HG03139 (cell line): ENCODE measurements around the gene ATP13A1.
"Not testable (repeated sequence)": the region's sequence is repeated elsewhere in the genome, so short reads cannot be mapped to it uniquely, and the experiment has no call there.

Experiments used
- ATAC-seq: cut with Tn5 transposase; IDR thresholded peaks from one replicate; pipeline ENCODE4 v1.9.1; 2021; ENCODE audit not compliant: unreplicated experiment

The ATP13A1 gene

GRCh38 chr19:19665420-19665948 lies 2.0 kb upstream of the ATP13A1 start:
- ATAC-seq, result not testable (repeated sequence)

GRCh38 chr19:19662871-19663255 lies 613 bp downstream of the ATP13A1 start:
- ATAC-seq, result no peak

GRCh38 chr19:19662344-19662743 lies 1.1 kb downstream of the ATP13A1 start:
- ATAC-seq, result no peak

GRCh38 chr19:19661675-19662251 lies 1.7 kb downstream of the ATP13A1 start:
- peak; percentile 32 for ATAC-seq

GRCh38 chr19:19661141-19661674 lies 2.3 kb downstream of the ATP13A1 start:
- ATAC-seq, result no peak

- no peak for ATAC-seq
These were observed 3.7 kb downstream of the ATP13A1 start for GRCh38 chr19:19659646-19660245.

DNA sequence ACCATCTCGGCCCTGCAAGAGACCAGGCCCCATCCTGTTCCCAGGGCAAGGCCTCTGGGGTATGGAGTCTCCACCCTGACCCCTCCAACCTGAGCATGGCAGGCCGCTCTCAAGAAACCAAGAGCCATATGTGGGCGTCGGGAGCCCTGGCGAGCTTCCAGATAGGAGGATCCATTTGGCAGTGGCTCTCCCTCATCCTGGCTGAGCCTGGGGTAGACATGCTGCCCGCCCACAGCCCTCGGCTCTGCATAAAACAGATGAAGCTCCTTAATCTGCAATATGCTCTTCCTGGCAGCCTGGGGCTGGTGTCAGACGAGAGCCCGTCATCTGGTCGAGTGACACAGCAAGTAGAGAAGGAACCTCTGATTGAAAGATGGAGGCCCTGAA lies 6.1 kb downstream of the ATP13A1 start:
- no peak for ATAC-seq

DNA sequence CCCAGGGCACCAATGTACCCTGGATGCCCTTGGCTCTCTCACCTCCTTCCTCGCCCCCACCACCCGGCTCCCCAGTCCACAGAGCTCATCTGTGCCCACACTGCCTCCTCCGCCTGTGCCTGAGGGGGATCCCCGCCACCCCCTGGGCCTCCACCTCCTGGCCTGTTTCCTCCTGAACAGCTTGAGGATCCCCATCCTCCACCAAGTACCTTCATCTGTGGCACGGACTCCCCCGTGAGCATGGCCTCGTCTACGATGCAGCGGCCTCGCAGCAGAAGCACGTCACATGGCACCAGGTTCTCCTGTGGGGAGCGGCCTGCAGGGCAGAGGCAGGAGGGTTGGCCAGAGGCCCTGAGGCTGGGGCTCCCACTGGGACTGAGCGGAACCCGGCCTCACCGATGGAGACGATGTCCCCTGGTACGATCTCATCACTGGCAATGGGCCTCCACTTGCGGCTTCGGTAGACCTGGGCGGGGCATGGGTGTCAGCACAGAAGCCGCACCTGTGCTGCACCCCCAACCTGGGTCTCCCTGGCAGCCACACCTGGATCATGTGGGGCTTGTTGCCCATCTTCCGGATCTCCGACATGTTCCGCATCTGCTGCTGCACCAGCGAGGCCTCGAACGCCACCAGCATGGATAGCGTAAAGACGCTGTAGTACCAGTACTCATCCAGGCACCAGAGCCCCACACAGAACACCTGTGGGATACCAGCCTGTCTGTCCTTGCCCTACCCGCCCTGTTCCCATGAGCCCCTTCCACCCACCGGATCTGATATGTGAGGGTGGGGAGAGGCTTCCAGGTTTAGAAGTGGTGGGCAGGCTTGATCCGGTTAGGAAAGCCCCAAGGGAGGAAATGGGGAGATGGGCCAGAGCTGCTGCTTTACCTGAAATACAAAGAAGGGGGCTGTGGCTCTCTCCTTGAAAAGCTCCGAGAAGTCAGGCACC lies 6.8 kb downstream of the ATP13A1 start:
- ATAC-seq, result no peak

DNA sequence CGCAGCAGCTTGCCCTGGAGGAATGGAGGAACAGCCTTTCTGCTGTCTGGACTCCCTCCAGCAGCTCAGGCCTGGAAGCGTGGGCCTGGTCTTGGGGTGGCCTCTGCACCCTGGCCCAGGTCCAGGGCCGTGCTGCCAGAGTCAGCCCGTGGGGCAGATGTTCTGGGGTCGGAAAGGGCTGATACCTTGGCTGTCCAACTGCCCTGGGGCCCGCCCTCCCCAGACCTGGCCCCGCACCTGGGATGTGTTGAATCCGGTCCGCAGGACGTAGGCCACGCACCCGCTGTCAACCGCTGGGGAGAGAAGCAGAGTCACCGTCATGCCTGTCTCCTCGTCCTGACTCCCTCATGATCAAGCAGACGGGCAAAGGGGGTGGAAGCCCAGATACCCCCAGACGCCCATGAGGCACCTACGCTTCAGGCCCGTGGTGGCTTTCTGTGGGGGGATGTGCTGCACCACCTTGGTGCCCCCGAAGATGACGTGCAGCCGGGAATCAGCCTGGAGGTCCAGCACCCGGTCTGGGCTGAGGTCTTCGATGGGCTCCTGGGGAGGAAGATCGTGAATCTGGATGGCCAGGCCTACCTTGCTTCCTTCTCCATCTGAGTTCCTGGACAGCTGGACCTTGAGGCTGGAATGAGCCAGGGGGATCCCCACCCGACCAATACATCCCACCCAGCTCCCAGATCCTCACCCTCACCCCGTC lies 7.7 kb downstream of the ATP13A1 start:
- ATAC-seq, result no peak

- no peak for ATAC-seq
These were observed 8.4 kb downstream of the ATP13A1 start for GRCh38 chr19:19655051-19655594.

DNA sequence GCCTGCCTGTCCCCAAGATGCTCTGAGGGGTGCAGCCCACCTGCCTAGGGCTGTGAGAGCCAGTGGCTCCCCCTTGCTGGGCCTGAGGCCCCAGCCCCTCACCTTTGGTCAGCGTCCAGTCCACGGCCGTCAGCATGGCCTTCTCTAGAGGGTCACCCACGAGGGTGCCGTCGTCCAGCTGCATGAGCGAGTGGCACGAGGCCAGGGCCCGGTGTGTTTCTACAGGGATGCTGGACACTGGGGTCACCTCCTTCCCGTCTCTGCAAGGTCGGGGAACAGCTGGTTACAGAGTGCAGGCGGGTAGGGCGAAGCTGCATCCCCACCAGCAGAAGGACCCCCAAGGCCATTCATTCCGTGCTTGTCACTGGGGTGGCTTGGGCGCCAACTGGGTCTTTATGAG lies 9.0 kb downstream of the ATP13A1 start:
- ATAC-seq, result no peak

DNA sequence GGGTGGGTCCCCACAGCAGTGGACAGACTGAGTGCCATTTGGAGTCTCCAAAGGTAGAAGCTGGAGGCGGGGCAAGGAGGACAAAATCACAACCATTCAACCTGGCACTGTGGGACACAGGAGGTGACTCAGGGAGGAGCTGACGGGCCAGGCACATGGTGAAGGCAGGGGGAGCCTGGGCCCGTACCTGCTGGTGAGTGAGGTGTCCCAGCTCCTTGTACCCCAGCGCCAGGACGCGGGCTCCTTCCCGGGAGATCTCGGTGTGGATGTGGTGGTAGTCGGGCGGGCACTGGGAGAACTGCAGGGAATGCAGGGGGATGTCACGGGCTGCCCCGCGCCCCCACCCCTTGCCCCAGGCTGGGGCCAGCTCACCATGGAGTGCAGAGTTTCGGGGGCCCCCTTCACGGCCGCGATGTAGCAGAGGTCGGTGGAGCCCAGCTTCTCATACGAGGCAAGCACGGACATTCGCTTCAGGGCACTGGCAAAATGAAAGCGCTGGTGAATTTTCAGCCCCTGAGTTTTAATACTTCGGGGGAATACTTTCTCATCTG lies 9.8 kb downstream of the ATP13A1 start:
- no peak for ATAC-seq

- ATAC-seq, result no peak
These were observed 10.8 kb downstream of the ATP13A1 start for GRCh38 chr19:19652482-19653295.

DNA sequence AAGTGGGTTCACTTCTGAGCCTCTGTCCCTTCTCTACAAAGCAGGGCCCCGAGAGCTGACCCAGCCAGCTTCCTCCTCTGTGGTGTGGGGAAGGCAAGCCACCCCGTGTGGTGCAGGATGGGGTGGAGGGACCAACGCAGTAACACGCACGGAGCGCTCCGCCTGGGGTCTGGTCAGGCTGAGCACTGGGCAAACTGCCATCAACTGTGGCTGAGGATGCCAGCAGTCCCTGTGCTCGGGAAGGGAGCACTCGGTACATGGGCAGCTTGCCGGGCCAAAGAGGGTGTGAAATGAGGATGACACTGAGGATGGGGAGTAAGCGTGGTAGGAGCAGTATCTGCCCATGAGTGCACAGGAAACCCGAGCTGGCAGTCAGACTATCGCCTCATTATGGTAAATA lies 12.4 kb downstream of the ATP13A1 start:
- no peak for ATAC-seq

- no peak for ATAC-seq
These were observed 13.1 kb downstream of the ATP13A1 start for GRCh38 chr19:19650331-19650730.

- no peak for ATAC-seq
These were observed 13.9 kb downstream of the ATP13A1 start for GRCh38 chr19:19649580-19649995.

GRCh38 chr19:19649155-19649554 lies 14.3 kb downstream of the ATP13A1 start:
- ATAC-seq, result no peak

- ATAC-seq, result no peak
These were observed 16.2 kb downstream of the ATP13A1 start for GRCh38 chr19:19647037-19647835.
